NB4 (cell line): ENCODE measurements around the gene MAP3K14.

Source experiments
- CTCF ChIP-seq: IDR thresholded peaks from one replicate; pipeline ENCODE4 v1.5.1; 2012; ENCODE audit warnings: low read depth, low read length
- MYC ChIP-seq: IDR thresholded peaks from 2 replicates; pipeline ENCODE4 v1.6.1; 2011; ENCODE audit warnings: low read depth, low read length
- POLR2A ChIP-seq: IDR thresholded peaks from 2 replicates; pipeline ENCODE4 v1.6.1; 2011; ENCODE audit warnings: mild to moderate bottlenecking; ENCODE audit not compliant: insufficient read length; ENCODE audit errors: extremely low read depth

GRCh38 chr17:45336390-45337182 lies 19.8 kb upstream of the MAP3K14 start:
- TF ChIP-seq CTCF, result no peak
- TF ChIP-seq POLR2A, result no peak
- no peak for TF ChIP-seq MYC
